CD8-positive, alpha-beta memory T cell (primary cell): ENCODE data around the gene SEC23B. TPM values are rescaled to one million over a fixed set of nuclear protein-coding genes. Genes with fewer than 3 reads are reported as not detected.
"Not testable (repeated sequence)": the region's sequence is repeated elsewhere in the genome, so short reads cannot be mapped to it uniquely, and the experiment has no call there.

ENCODE experiments used
- CTCF ChIA-PET: fragments of 350-600 bp; sonication (Branson Sonifier 250); formaldehyde crosslinking; loops from one replicate; lab custom pipeline; 2021; ENCODE audit warnings: antibody characterized with exemption; lab: Charles Lee
- POLR2A ChIA-PET: fragments of 350-600 bp; sonication (Branson Sonifier 250); formaldehyde crosslinking; loops from one replicate; lab custom pipeline; 2021; ENCODE audit warnings: antibody characterized with exemption; lab: Charles Lee
- DNase-seq, 5 donors: peaks; one replicate each; pipeline versions ENCODE4 v3.0.0 to v3.0.0-alpha.2; 2020 to 2022; ENCODE audit warnings: mixed read lengths in 1 of 5
- H3K27ac ChIP-seq: one replicate; pipeline ENCODE4 v1.7.0; 2013; ENCODE audit warnings: low read depth, mild to moderate bottlenecking, low read length, moderate library complexity
- H3K27me3 ChIP-seq: 2 replicates; pipeline ENCODE4 v1.7.0; 2013; ENCODE audit warnings: low read length, mild to moderate bottlenecking; ENCODE audit not compliant: insufficient read depth, poor library complexity, severe bottlenecking
- H3K36me3 ChIP-seq: 2 replicates; pipeline ENCODE4 v1.7.0; 2013; ENCODE audit warnings: mild to moderate bottlenecking, low read length, moderate library complexity; ENCODE audit not compliant: insufficient read depth
- H3K4me1 ChIP-seq: 2 replicates; pipeline ENCODE4 v1.7.0; 2013; ENCODE audit warnings: mild to moderate bottlenecking, low read length, moderate library complexity; ENCODE audit not compliant: insufficient read depth
- H3K4me3 ChIP-seq: 2 replicates; pipeline ENCODE4 v1.7.0; 2013; ENCODE audit warnings: mild to moderate bottlenecking, low read length
- H3K9me3 ChIP-seq: 2 replicates; pipeline ENCODE4 v1.7.0; 2013; ENCODE audit warnings: mild to moderate bottlenecking, low read length
- H3K27ac Mint-ChIP-seq, 8 donors: one replicate each; pipeline ENCODE4 v1.8.0; 2020 to 2021; ENCODE audit warnings: mixed read lengths in 8 of 8, mild to moderate bottlenecking in 6 of 8, inconsistent platforms in 3 of 8, moderate library complexity in 3 of 8
- H3K27me3 Mint-ChIP-seq, 2 donors: one replicate each; pipeline ENCODE4 v1.8.0; 2020 to 2021; ENCODE audit warnings: mixed read lengths in 2 of 2, mild to moderate bottlenecking in 1 of 2, moderate library complexity in 1 of 2
- H3K36me3 Mint-ChIP-seq, 3 donors: one replicate each; pipeline ENCODE4 v1.8.0; 2020 to 2021; ENCODE audit warnings: mixed read lengths in 3 of 3, inconsistent platforms in 1 of 3, mild to moderate bottlenecking in 1 of 3
- H3K4me1 Mint-ChIP-seq, 3 donors: one replicate each; pipeline ENCODE4 v1.8.0; 2020 to 2021; ENCODE audit warnings: mixed read lengths in 3 of 3, inconsistent platforms in 1 of 3, mild to moderate bottlenecking in 1 of 3
- H3K4me3 Mint-ChIP-seq, 7 donors: one replicate each; pipeline ENCODE4 v1.8.0; 2020 to 2021; ENCODE audit warnings: mixed read lengths in 7 of 7, mild to moderate bottlenecking in 6 of 7, moderate library complexity in 4 of 7, inconsistent platforms in 2 of 7
- H3K9me3 Mint-ChIP-seq, 5 donors: one replicate each; pipeline ENCODE4 v1.8.0; 2020 to 2022; ENCODE audit warnings: mixed read lengths in 5 of 5, mild to moderate bottlenecking in 3 of 5, moderate library complexity in 2 of 5, inconsistent platforms in 1 of 5
- polyA plus RNA-seq: library from polyadenylated mRNA; unstranded; fragments of 300-500 nt; fragmentation: Illumina TruSeq; gene quantifications from one replicate; pipeline ENCODE4 v1.2.3, GENCODE V29; 2021
- total RNA-seq, 2 experiments: library from RNA; stranded (reverse); gene quantifications; one replicate each; pipeline ENCODE4 v1.2.3, GENCODE V29; 2021

The SEC23B gene
- total and polyA plus RNA-seq, 3 experiments from 2014 or later, result 51.1 to 105 (median 103) TPM

DNA sequence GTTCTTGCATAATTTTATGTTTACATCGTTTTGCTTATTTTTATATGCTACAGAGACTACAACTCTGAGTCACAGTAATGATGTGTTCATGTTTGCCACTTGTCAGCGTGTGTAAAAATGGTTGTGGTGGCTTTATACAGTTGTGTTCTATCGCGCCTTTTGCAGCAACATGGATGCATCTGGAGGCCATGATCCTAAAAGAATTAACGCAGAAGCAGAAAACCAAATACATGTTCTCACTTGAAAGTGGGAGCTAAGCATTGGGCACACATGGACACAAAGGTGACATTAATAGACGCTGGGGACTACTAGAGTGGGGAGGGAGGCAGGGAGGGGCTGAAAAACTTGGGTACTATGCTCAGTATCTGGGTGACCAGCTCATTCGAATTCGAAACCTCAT lies 996 bp upstream of the SEC23B start:
- Mint-ChIP-seq H3K9me3 (peaks cover 0 to 2% (median 0%) of the 10 kb centered on the region in 5 donors), H3K4me3 (peak overlapping the region; percentile 96 to 100 (median 99)), H3K4me1 (peaks cover 31 to 52% (median 51%) of the 10 kb centered on the region in 3 donors), H3K27ac (peak overlapping the region; percentile 98 to 100 (median 100)), H3K27me3 (peaks cover 8% of the 10 kb centered on the region in 2 donors), H3K36me3 (peaks cover 14 to 37% (median 15%) of the 10 kb centered on the region in 3 donors)
- no peak for DNase-seq
- Histone ChIP-seq H3K27me3 (no peaks in the 10 kb centered on the region), H3K27ac (peak overlapping the region; percentile 99), H3K36me3 (no peaks in the 10 kb centered on the region), H3K4me1 (peaks cover 19% of the 10 kb centered on the region), H3K4me3 (peak overlapping the region; percentile 68), H3K9me3 (no peaks in the 10 kb centered on the region)
- ChIA-PET POLR2A (interaction anchor here (0.6 to 2.7 kb wide), 8 partner anchors 9 to 1546 kb away, joined by 3 to 53 read pairs (median 4); partner anchors contain the start of genes CFAP61, CRNKL1, DTD1 and DZANK1), CTCF (interaction anchor here (1.0 to 3.1 kb wide), 7 partner anchors 10 to 82 kb away, joined by 3 to 30 read pairs (median 4); partner anchors contain the start of genes RBBP9 and SMIM26)

DNA sequence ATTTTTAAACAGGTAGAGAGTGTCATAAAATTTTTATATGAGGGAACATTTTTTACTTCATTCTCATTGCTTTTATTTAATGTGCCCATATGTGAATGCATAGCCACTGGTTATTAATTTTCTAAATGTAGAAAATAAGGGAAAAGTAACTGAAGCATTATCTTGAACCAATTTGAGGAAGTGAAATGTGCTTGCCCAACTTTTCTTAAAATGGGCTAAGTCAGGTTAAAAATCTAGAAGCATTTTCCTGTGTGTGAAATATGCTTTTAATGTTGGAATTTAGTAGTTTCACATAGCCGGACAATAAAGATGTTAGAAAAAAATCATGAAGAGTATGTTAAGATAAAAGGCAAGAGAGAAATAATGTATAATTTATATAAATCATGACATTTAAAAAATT lies 3.8 kb downstream of the SEC23B start:
- Histone ChIP-seq H3K36me3 (peaks cover 4% of the 10 kb centered on the region), H3K4me1 (peaks cover 17% of the 10 kb centered on the region), H3K4me3 (no peak overlapping the region), H3K9me3 (no peaks in the 10 kb centered on the region), H3K27me3 (no peaks in the 10 kb centered on the region), H3K27ac (no peak overlapping the region)
- Mint-ChIP-seq H3K4me3 (no peak overlapping the region), H3K4me1 (peaks cover 44 to 89% (median 84%) of the 10 kb centered on the region in 3 donors), H3K27ac (no peak overlapping the region), H3K36me3 (peaks cover 18 to 77% (median 21%) of the 10 kb centered on the region in 3 donors), H3K9me3 (peaks cover 0 to 2% (median 0%) of the 10 kb centered on the region in 5 donors), H3K27me3 (peaks cover 0 to 8% of the 10 kb centered on the region in 2 donors)
- DNase-seq, result no peak
- ChIA-PET POLR2A (no interaction called here), CTCF (no interaction called here)

DNA sequence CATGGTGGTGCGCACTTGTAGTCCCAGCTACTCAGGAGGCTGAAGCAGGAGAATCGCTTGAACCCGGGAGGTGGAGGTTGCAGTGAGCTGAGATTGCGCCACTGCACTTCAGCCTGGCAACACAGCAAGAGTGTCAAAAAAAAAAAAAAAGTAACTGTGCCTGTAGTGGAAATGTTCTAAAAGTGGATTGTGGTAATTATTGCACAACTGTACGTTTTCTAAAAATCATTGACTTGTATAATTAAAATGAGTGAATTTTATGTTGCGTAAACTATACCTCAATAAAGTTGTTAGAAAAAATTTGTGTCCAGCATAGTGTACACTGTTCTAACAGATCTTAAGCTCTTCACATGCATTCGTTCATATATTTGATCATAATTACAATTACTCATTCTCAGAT lies 5.5 kb downstream of the SEC23B start:
- Mint-ChIP-seq H3K36me3 (peaks cover 18 to 65% (median 19%) of the 10 kb centered on the region in 3 donors), H3K4me3 (no peak overlapping the region), H3K4me1 (peaks cover 32 to 75% (median 68%) of the 10 kb centered on the region in 3 donors), H3K27ac (peak overlapping the region in 2 of 8 donors; percentile 51 to 63), H3K27me3 (no peaks in the 10 kb centered on the region), H3K9me3 (no peaks in the 10 kb centered on the region)
- DNase-seq, result no peak
- Histone ChIP-seq H3K36me3 (peaks cover 4% of the 10 kb centered on the region), H3K27ac (no peak overlapping the region), H3K27me3 (no peaks in the 10 kb centered on the region), H3K9me3 (no peaks in the 10 kb centered on the region), H3K4me3 (no peak overlapping the region), H3K4me1 (peaks cover 12% of the 10 kb centered on the region)
- CTCF ChIA-PET, result no interaction called here
- POLR2A ChIA-PET, result no interaction called here

- Histone ChIP-seq H3K4me1 (peaks cover 3% of the 10 kb centered on the region), H3K27ac (no peak overlapping the region), H3K36me3 (peaks cover 4% of the 10 kb centered on the region), H3K27me3 (no peaks in the 10 kb centered on the region), H3K9me3 (no peaks in the 10 kb centered on the region), H3K4me3 (no peak overlapping the region)
- no peak overlapping the region for H3K4me3 Mint-ChIP-seq
- H3K36me3 Mint-ChIP-seq, result peaks cover 18 to 62% (median 19%) of the 10 kb centered on the region in 3 donors
- CTCF ChIA-PET, result no interaction called here
- H3K27me3 Mint-ChIP-seq, result no peaks in the 10 kb centered on the region
- peaks cover 24 to 66% (median 59%) of the 10 kb centered on the region in 3 donors for H3K4me1 Mint-ChIP-seq
- DNase-seq, result no peak
- POLR2A ChIA-PET, result no interaction called here
- H3K9me3 Mint-ChIP-seq, result no peaks in the 10 kb centered on the region
- H3K27ac Mint-ChIP-seq, result no peak overlapping the region
Measured at GRCh38 chr20:18514127-18514526, 6.4 kb downstream of the SEC23B start.

GRCh38 chr20:18515973-18516372 lies 8.2 kb downstream of the SEC23B start:
- H3K36me3 Mint-ChIP-seq, result peaks cover 13 to 48% (median 14%) of the 10 kb centered on the region in 3 donors
- H3K27ac Mint-ChIP-seq, result peak overlapping the region in 4 of 8 donors; percentile 22 to 84 (median 59)
- CTCF ChIA-PET, result no interaction called here
- H3K9me3 Mint-ChIP-seq, result no peaks in the 10 kb centered on the region
- peaks cover 15 to 47% (median 43%) of the 10 kb centered on the region in 3 donors for H3K4me1 Mint-ChIP-seq
- no peak overlapping the region for H3K4me3 ChIP-seq
- H3K27me3 Mint-ChIP-seq, result no peaks in the 10 kb centered on the region
- H3K4me1 ChIP-seq, result no peaks in the 10 kb centered on the region
- no peak for DNase-seq
- peaks cover 4% of the 10 kb centered on the region for H3K36me3 ChIP-seq
- POLR2A ChIA-PET, result interaction anchor here (0.7 kb wide), 1 partner anchor 205 kb away, joined by 9 read pairs; no protein-coding TSS in a partner anchor
- peak overlapping the region in 2 of 7 donors; percentile 0 to 30 for H3K4me3 Mint-ChIP-seq
- H3K9me3 ChIP-seq, result no peaks in the 10 kb centered on the region
- H3K27ac ChIP-seq, result no peak overlapping the region
- H3K27me3 ChIP-seq, result no peaks in the 10 kb centered on the region

- Mint-ChIP-seq H3K36me3 (peaks cover 0 to 31% (median 15%) of the 10 kb centered on the region in 3 donors), H3K27ac (peak overlapping the region in 1 of 8 donors; percentile 80)
- H3K27me3 ChIP-seq, H3K4me3 ChIP-seq, H3K27me3 Mint-ChIP-seq, H3K4me1 ChIP-seq, CTCF ChIA-PET, H3K27ac ChIP-seq, POLR2A ChIA-PET, H3K9me3 ChIP-seq, H3K4me3 Mint-ChIP-seq, H3K9me3 Mint-ChIP-seq, DNase-seq, H3K4me1 Mint-ChIP-seq: not testable (repeated sequence)
- H3K36me3 ChIP-seq, result peaks cover 15% of the 10 kb centered on the region
Measured at GRCh38 chr20:18522066-18522465, 14.3 kb downstream of the SEC23B start.

DNA sequence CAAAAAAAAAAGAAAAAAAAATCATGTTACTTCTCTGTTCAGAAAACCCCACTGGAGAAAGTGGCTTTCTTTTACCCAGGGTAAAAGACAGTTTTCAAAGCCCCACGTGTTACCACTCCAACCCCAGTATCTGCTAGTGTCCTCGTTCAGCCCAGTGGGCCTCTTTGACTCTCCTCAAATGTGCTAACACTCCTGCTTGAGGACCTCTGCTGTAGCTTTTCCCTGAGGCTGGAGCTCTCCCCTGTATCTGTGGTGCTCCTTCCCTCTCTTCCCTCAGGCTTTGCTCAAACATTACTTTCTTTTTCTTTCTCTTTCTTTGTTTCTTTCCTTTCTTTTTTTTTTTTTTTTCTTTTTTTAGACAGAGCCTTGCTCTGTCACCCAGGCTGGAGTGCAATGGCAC lies 15.3 kb downstream of the SEC23B start:
- H3K4me3 Mint-ChIP-seq, result no peak overlapping the region
- H3K4me1 ChIP-seq, result no peaks in the 10 kb centered on the region
- H3K36me3 Mint-ChIP-seq, result peaks cover 4 to 41% (median 18%) of the 10 kb centered on the region in 3 donors
- no peaks in the 10 kb centered on the region for H3K9me3 Mint-ChIP-seq
- H3K27ac ChIP-seq, result no peak overlapping the region
- no peak for DNase-seq
- CTCF ChIA-PET, result interaction anchor here (1.1 kb wide), 1 partner anchor 986 kb away, joined by 3 read pairs; no protein-coding TSS in a partner anchor
- H3K4me3 ChIP-seq, result no peak overlapping the region
- H3K27ac Mint-ChIP-seq, result peak overlapping the region in 1 of 8 donors; percentile 17
- no peaks in the 10 kb centered on the region for H3K27me3 ChIP-seq
- peaks cover 24% of the 10 kb centered on the region for H3K36me3 ChIP-seq
- peaks cover 0 to 2% (median 0%) of the 10 kb centered on the region in 3 donors for H3K4me1 Mint-ChIP-seq
- H3K27me3 Mint-ChIP-seq, result no peaks in the 10 kb centered on the region
- POLR2A ChIA-PET, result no interaction called here
- no peaks in the 10 kb centered on the region for H3K9me3 ChIP-seq

- H3K4me1 ChIP-seq, result no peaks in the 10 kb centered on the region
- no peaks in the 10 kb centered on the region for H3K9me3 ChIP-seq
- no peaks in the 10 kb centered on the region for H3K27me3 Mint-ChIP-seq
- no peak overlapping the region for H3K27ac ChIP-seq
- no peaks in the 10 kb centered on the region for H3K9me3 Mint-ChIP-seq
- peaks cover 4 to 57% (median 24%) of the 10 kb centered on the region in 3 donors for H3K36me3 Mint-ChIP-seq
- POLR2A ChIA-PET, result interaction anchor here (1.0 kb wide), 1 partner anchor 17 kb away, joined by 3 read pairs; the partner anchor contains the start of gene SEC23B
- peak overlapping the region in 2 of 8 donors; percentile 22 to 54 for H3K27ac Mint-ChIP-seq
- peaks cover 34% of the 10 kb centered on the region for H3K36me3 ChIP-seq
- CTCF ChIA-PET, result no interaction called here
- no peaks in the 10 kb centered on the region for H3K27me3 ChIP-seq
- peak overlapping the region in 1 of 7 donors; percentile 23 for H3K4me3 Mint-ChIP-seq
- no peak overlapping the region for H3K4me3 ChIP-seq
- H3K4me1 Mint-ChIP-seq, result peaks cover 0 to 2% (median 0%) of the 10 kb centered on the region in 3 donors
- DNase-seq, result no peak
Measured at GRCh38 chr20:18524646-18525045, 16.9 kb downstream of the SEC23B start.
